Ishikawa (cell line): ENCODE results near the gene MEGF11.

Source experiments
- CREB1 ChIP-seq: IDR thresholded peaks from 2 replicates; pipeline ENCODE4 v1.6.1; 2012; ENCODE audit warnings: low read depth
- FOXM1 ChIP-seq: IDR thresholded peaks from 2 replicates; pipeline ENCODE4 v1.6.1; 2012; ENCODE audit warnings: low read depth, borderline replicate concordance
- REST ChIP-seq: IDR thresholded peaks from 2 replicates; pipeline ENCODE4 v1.6.1; 2012; ENCODE audit warnings: low read depth, mild to moderate bottlenecking
- TAF1 ChIP-seq: IDR thresholded peaks from 2 replicates; pipeline ENCODE4 v1.6.1; 2012; ENCODE audit warnings: low read depth, mild to moderate bottlenecking
- ZBTB7A ChIP-seq: IDR thresholded peaks from 2 replicates; pipeline ENCODE4 v1.6.1; 2012; ENCODE audit warnings: low read depth

GRCh38 chr15:65981837-65982626 lies 271.5 kb downstream of the MEGF11 start:
- no peak for TF ChIP-seq TAF1
- TF ChIP-seq REST = no peak
- TF ChIP-seq ZBTB7A = peak; percentile 90
- TF ChIP-seq CREB1 = no peak
- no peak for TF ChIP-seq FOXM1
